Measurements from ENCODE around the gene NFIA. TPM values are rescaled to one million over a fixed set of nuclear protein-coding genes. Genes with fewer than 3 reads are reported as not detected.

NFIA gene
- total and polyA plus RNA-seq, 9 of the 15 experiments (the other 6 are each of a cell fraction or from before 2014, with no cell fraction given): 5.3 to 24.9 (median 9.8) TPM

DNA sequence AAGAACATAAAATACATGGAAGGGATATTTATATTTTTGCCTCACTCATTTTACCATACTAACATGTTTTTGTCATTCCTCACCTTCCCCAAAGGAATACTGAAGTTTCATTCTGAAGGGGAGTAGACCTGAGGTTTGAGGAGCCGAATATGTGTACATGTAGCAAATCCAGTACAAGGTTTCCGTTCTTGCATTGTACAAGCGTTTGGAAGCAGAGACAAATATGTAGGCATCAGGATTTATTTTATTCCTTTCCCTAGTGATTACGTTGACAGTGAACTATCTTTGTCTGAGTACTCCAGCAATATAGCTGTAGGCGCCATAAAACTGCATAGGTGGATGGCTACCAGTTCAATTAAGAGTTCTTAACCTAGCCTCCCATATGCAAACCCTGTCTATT, 191.5 kb downstream of the NFIA start (continued):
- TF ChIP-seq ZBTB2 (IDR thresholded peaks at IDR 0.05): no peak
- no peak for TF ChIP-seq ZNF239 (CRISPR knock-in tag; IDR thresholded peaks at IDR 0.05)
- TF ChIP-seq PCBP1 (IDR thresholded peaks at IDR 0.05; ENCODE audit: low read depth, low read length, poor library complexity, severe bottlenecking): no peak
- TF ChIP-seq, protein P1, sequence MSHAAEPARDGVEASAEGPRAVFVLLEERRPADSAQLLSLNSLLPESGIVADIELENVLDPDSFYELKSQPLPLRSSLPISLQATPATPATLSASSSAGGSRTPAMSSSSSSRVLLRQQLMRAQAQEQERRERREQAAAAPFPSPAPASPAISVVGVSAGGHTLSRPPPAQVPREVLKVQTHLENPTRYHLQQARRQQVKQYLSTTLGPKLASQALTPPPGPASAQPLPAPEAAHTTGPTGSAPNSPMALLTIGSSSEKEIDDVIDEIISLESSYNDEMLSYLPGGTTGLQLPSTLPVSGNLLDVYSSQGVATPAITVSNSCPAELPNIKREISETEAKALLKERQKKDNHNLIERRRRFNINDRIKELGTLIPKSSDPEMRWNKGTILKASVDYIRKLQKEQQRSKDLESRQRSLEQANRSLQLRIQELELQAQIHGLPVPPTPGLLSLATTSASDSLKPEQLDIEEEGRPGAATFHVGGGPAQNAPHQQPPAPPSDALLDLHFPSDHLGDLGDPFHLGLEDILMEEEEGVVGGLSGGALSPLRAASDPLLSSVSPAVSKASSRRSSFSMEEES (CRISPR knock-in tag; IDR thresholded peaks at IDR 0.05): no peak

DNA sequence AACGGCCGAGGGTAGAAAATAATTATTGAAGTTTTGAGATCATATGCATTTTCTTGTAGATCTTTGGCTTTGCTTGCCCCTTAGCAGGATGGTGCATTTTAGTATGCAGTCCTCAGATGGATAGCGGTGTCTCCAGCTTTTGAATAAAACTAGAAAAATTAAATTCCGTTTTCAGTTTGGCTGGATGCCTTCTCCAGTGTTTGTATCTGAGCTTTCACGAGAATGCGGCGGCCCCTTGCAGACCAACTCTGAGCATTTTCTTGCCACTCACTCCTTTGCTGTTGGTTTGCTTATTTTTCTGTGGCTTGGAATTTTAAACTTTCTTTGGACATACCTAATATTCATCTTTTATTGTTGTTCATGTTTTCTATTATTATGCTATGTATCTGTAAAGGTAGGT, 192.6 kb downstream of the NFIA start:
- Histone ChIP-seq H3K27me3 (ENCODE audit: control insufficient read depth in 2 of 2, insufficient read depth in 2 of 2, low read length in 2 of 2) (no peaks in the 10 kb centered on the region), H3K36me3 (ENCODE audit: control insufficient read depth, insufficient read depth, low read length) (peaks cover 8% of the 10 kb centered on the region), H3K4me2 (ENCODE audit: insufficient read depth, low read length) (no peak overlapping the region), H3K4me1 (replicated peaks in 1 of 2; ENCODE audit: control insufficient read depth in 2 of 2, insufficient read depth in 2 of 2, low read length in 2 of 2) (peaks cover 3 to 16% of the 10 kb centered on the region in 2 experiments; a peak in 3 of 5 replicates), H3K27ac (ENCODE audit: extremely low read depth, low read depth, low read length) (no peak overlapping the region), H2AFZ (ENCODE audit: low read depth, low read length) (no peak overlapping the region), H4K20me1 (replicated peaks; ENCODE audit: control insufficient read depth, insufficient read depth, low read length) (no peaks in the 10 kb centered on the region), H3K9me1 (ENCODE audit: control insufficient read depth, insufficient read depth, low read length) (no peaks in the 10 kb centered on the region), H3K4me3 (no peak overlapping the region), H3K79me2 (ENCODE audit: control insufficient read depth, insufficient read depth, low read length) (peaks cover 50% of the 10 kb centered on the region), H3K9me3 (replicated peaks; ENCODE audit: control insufficient read depth, insufficient read depth, low read depth, low read length) (no peaks in the 10 kb centered on the region), H3K9ac (ENCODE audit: insufficient read depth in 1 of 2, low read depth in 2 of 2, low read length in 2 of 2) (no peak overlapping the region)
- TF ChIP-seq ZNF253 (CRISPR knock-in tag; conservative IDR thresholded peaks at IDR 0.05): no peak
- TF ChIP-seq ZKSCAN3 (CRISPR knock-in tag; IDR thresholded peaks at IDR 0.05): no peak
- no peak for TF ChIP-seq KAT7 (CRISPR knock-in tag; IDR thresholded peaks at IDR 0.05; ENCODE audit: borderline replicate concordance)
- no peak for TF ChIP-seq ZBTB34 (CRISPR knock-in tag; IDR thresholded peaks at IDR 0.05)
- TF ChIP-seq GATAD2A (IDR thresholded peaks at IDR 0.05): no peak
- TF ChIP-seq SMARCA5 (IDR thresholded peaks at IDR 0.05): no peak
- no peak for TF ChIP-seq GATA2 (CRISPR knock-in tag; IDR thresholded peaks at IDR 0.05)
- TF ChIP-seq, protein P2, sequence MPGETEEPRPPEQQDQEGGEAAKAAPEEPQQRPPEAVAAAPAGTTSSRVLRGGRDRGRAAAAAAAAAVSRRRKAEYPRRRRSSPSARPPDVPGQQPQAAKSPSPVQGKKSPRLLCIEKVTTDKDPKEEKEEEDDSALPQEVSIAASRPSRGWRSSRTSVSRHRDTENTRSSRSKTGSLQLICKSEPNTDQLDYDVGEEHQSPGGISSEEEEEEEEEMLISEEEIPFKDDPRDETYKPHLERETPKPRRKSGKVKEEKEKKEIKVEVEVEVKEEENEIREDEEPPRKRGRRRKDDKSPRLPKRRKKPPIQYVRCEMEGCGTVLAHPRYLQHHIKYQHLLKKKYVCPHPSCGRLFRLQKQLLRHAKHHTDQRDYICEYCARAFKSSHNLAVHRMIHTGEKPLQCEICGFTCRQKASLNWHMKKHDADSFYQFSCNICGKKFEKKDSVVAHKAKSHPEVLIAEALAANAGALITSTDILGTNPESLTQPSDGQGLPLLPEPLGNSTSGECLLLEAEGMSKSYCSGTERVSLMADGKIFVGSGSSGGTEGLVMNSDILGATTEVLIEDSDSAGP (CRISPR knock-in tag; IDR thresholded peaks at IDR 0.05): no peak
- no peak for TF ChIP-seq JUND (IDR thresholded peaks at IDR 0.05; ENCODE audit: borderline replicate concordance, low read depth, low read length)
- no peak for TF ChIP-seq JUND (tag; IDR thresholded peaks at IDR 0.05; ENCODE audit: borderline replicate concordance, low read depth, low read length)
- TF ChIP-seq ELF2 (CRISPR knock-in tag; IDR thresholded peaks at IDR 0.05): no peak
- no TSS peak for BruUV-seq (replicated peaks)
- ChIA-PET POLR2A (interaction anchor here (1.7 kb wide), 1 partner anchor 14 kb away, joined by 5 read pairs; no protein-coding TSS in a partner anchor), CTCF (ENCODE audit: low intra/inter-chr PET ratio) (no interaction called here)
- in situ Hi-C loops (cut with MboI): no loop called here
- intact Hi-C loops (cut with micrococcal nuclease): no loop called here
- no peak for DNase-seq (ENCODE audit: extremely low read depth in 1 of 4, low spot score in 3 of 4)
- FAIRE-seq: no peak
- 96% methylated on average over 7 of the region's 7 CpGs for WGBS (ENCODE audit: insufficient coverage, low coverage, missing lambda C conversion rate)
- ATAC-seq: no peak
